ENCODE data around the gene HHIPL1.

The HHIPL1 gene

GRCh38 chr14:99666533-99666932 lies 21.6 kb downstream of the HHIPL1 start:
- H3K14ac ChIP-seq (ENCODE audit: low read length), result peak overlapping the region; percentile 82
- H3K9me3 ChIP-seq (ENCODE audit: insufficient read depth, low read depth, low read length), result no peaks in the 10 kb centered on the region
- no peak overlapping the region for H3K23ac ChIP-seq (ENCODE audit: low read length)
- H2AK5ac ChIP-seq (ENCODE audit: low read length), result peak overlapping the region; percentile 83
- H4K91ac ChIP-seq (ENCODE audit: low read depth, low read length), result peak overlapping the region; percentile 79
- no peak overlapping the region for H3K4me2 ChIP-seq (ENCODE audit: low read length)
- peaks cover 36 to 50% of the 10 kb centered on the region in 2 experiments for H3K4me1 ChIP-seq (ENCODE audit: control insufficient read depth in 1 of 2, insufficient read depth in 2 of 2, low read length in 2 of 2)
- no peak overlapping the region for H2AFZ ChIP-seq (ENCODE audit: insufficient read depth, low read length, poor library complexity)
- WGBS (ENCODE audit: extremely low coverage, insufficient coverage, insufficient read length), result no CpG with 5 or more reads among the region's 6 CpGs
- H3K36me3 ChIP-seq (ENCODE audit: control insufficient read depth in 1 of 2, insufficient read depth in 2 of 2, low read length in 2 of 2), result no peaks in the 10 kb centered on the region
- H4K12ac ChIP-seq (ENCODE audit: low read depth, low read length), result no peak overlapping the region
- H2BK120ac ChIP-seq (ENCODE audit: insufficient read depth, low read length, poor library complexity), result peak overlapping the region; percentile 56
- H2BK12ac ChIP-seq (ENCODE audit: low read length), result peak overlapping the region; percentile 94
- no peak overlapping the region for H3K27ac ChIP-seq (ENCODE audit: low read depth, low read length)
- peak overlapping the region; percentile 58 for H2BK5ac ChIP-seq (ENCODE audit: low read depth, low read length, poor library complexity)
- DNase-seq, result no peak
- peak overlapping the region; percentile 72 for H3K18ac ChIP-seq (ENCODE audit: low read length)
- no peaks in the 10 kb centered on the region for H3K27me3 ChIP-seq (ENCODE audit: insufficient read depth, low read length)
- H3K9ac ChIP-seq (ENCODE audit: low read length), result no peak overlapping the region
- peaks cover 31% of the 10 kb centered on the region for H3K79me1 ChIP-seq (ENCODE audit: low read length)
- no peak overlapping the region for H3K4me3 ChIP-seq (ENCODE audit: low read depth, low read length)
- H3K4ac ChIP-seq (ENCODE audit: low read depth, low read length), result no peak overlapping the region
- peak overlapping the region; percentile 52 for H4K8ac ChIP-seq (ENCODE audit: low read depth, low read length)
- H3K79me2 ChIP-seq (ENCODE audit: control insufficient read depth, insufficient read depth, low read length, poor library complexity), result peaks cover 3% of the 10 kb centered on the region

- Histone ChIP-seq H3K23ac (ENCODE audit: low read length) (no peak overlapping the region), H3K36me3 (ENCODE audit: control insufficient read depth in 1 of 2, insufficient read depth in 2 of 2, low read length in 2 of 2) (no peaks in the 10 kb centered on the region), H2BK120ac (ENCODE audit: insufficient read depth, low read length, poor library complexity) (peak overlapping the region; percentile 34), H2BK12ac (ENCODE audit: low read length) (peak overlapping the region; percentile 72), H3K4me3 (ENCODE audit: low read depth, low read length) (no peak overlapping the region), H3K9me3 (ENCODE audit: insufficient read depth, low read depth, low read length) (no peaks in the 10 kb centered on the region), H3K27ac (ENCODE audit: low read depth, low read length) (no peak overlapping the region), H2BK5ac (ENCODE audit: low read depth, low read length, poor library complexity) (no peak overlapping the region), H2AFZ (ENCODE audit: insufficient read depth, low read length, poor library complexity) (no peak overlapping the region), H3K79me2 (ENCODE audit: control insufficient read depth, insufficient read depth, low read length, poor library complexity) (peaks cover 3% of the 10 kb centered on the region), H3K4me1 (ENCODE audit: control insufficient read depth in 1 of 2, insufficient read depth in 2 of 2, low read length in 2 of 2) (peaks cover 41 to 54% of the 10 kb centered on the region in 2 experiments), H4K91ac (ENCODE audit: low read depth, low read length) (peak overlapping the region; percentile 79), H3K4me2 (ENCODE audit: low read length) (no peak overlapping the region), H2AK5ac (ENCODE audit: low read length) (peak overlapping the region; percentile 82), H4K8ac (ENCODE audit: low read depth, low read length) (no peak overlapping the region), H4K12ac (ENCODE audit: low read depth, low read length) (no peak overlapping the region), H3K14ac (ENCODE audit: low read length) (no peak overlapping the region), H3K18ac (ENCODE audit: low read length) (no peak overlapping the region), H3K79me1 (ENCODE audit: low read length) (peaks cover 32% of the 10 kb centered on the region), H3K27me3 (ENCODE audit: insufficient read depth, low read length) (no peaks in the 10 kb centered on the region), H3K4ac (ENCODE audit: low read depth, low read length) (no peak overlapping the region), H3K9ac (ENCODE audit: low read length) (no peak overlapping the region)
- WGBS (ENCODE audit: extremely low coverage, insufficient coverage, insufficient read length), result no CpG with 5 or more reads among the region's 2 CpGs
- DNase-seq, result no peak
Observed at GRCh38 chr14:99667045-99667444, 22.1 kb downstream of the HHIPL1 start.

GRCh38 chr14:99667821-99668220 lies 22.9 kb downstream of the HHIPL1 start:
- Histone ChIP-seq H2BK120ac (ENCODE audit: insufficient read depth, low read length, poor library complexity) (no peak overlapping the region), H3K9me3 (ENCODE audit: insufficient read depth, low read depth, low read length) (no peaks in the 10 kb centered on the region), H2AK5ac (ENCODE audit: low read length) (peak overlapping the region; percentile 32), H4K12ac (ENCODE audit: low read depth, low read length) (no peak overlapping the region), H2BK5ac (ENCODE audit: low read depth, low read length, poor library complexity) (no peak overlapping the region), H3K79me2 (ENCODE audit: control insufficient read depth, insufficient read depth, low read length, poor library complexity) (peaks cover 1% of the 10 kb centered on the region), H3K79me1 (ENCODE audit: low read length) (peaks cover 29% of the 10 kb centered on the region), H3K18ac (ENCODE audit: low read length) (no peak overlapping the region), H3K9ac (ENCODE audit: low read length) (no peak overlapping the region), H3K36me3 (ENCODE audit: control insufficient read depth in 1 of 2, insufficient read depth in 2 of 2, low read length in 2 of 2) (no peaks in the 10 kb centered on the region), H2AFZ (ENCODE audit: insufficient read depth, low read length, poor library complexity) (no peak overlapping the region), H2BK12ac (ENCODE audit: low read length) (peak overlapping the region; percentile 72), H3K4me3 (ENCODE audit: low read depth, low read length) (no peak overlapping the region), H3K14ac (ENCODE audit: low read length) (no peak overlapping the region), H3K23ac (ENCODE audit: low read length) (no peak overlapping the region), H3K4me2 (ENCODE audit: low read length) (no peak overlapping the region), H4K8ac (ENCODE audit: low read depth, low read length) (no peak overlapping the region), H3K4ac (ENCODE audit: low read depth, low read length) (no peak overlapping the region), H3K4me1 (ENCODE audit: control insufficient read depth in 1 of 2, insufficient read depth in 2 of 2, low read length in 2 of 2) (peaks cover 41 to 56% of the 10 kb centered on the region in 2 experiments), H3K27me3 (ENCODE audit: insufficient read depth, low read length) (no peaks in the 10 kb centered on the region), H4K91ac (ENCODE audit: low read depth, low read length) (peak overlapping the region; percentile 48), H3K27ac (ENCODE audit: low read depth, low read length) (no peak overlapping the region)
- DNase-seq, result no peak
- no CpG with 5 or more reads among the region's 9 CpGs for WGBS (ENCODE audit: extremely low coverage, insufficient coverage, insufficient read length)

GRCh38 chr14:99668307-99669295 lies 23.7 kb downstream of the HHIPL1 start:
- H3K27ac ChIP-seq (ENCODE audit: low read depth, low read length), result no peak overlapping the region
- H3K79me1 ChIP-seq (ENCODE audit: low read length), result peaks cover 26% of the 10 kb centered on the region
- H3K27me3 ChIP-seq (ENCODE audit: insufficient read depth, low read length), result no peaks in the 10 kb centered on the region
- H3K9ac ChIP-seq (ENCODE audit: low read length), result no peak overlapping the region
- peaks cover 37 to 52% of the 10 kb centered on the region in 2 experiments for H3K4me1 ChIP-seq (ENCODE audit: control insufficient read depth in 1 of 2, insufficient read depth in 2 of 2, low read length in 2 of 2)
- no peak overlapping the region for H2BK120ac ChIP-seq (ENCODE audit: insufficient read depth, low read length, poor library complexity)
- WGBS (ENCODE audit: extremely low coverage, insufficient coverage, insufficient read length), result no CpG with 5 or more reads among the region's 27 CpGs
- H2BK5ac ChIP-seq (ENCODE audit: low read depth, low read length, poor library complexity), result no peak overlapping the region
- no peak overlapping the region for H2AFZ ChIP-seq (ENCODE audit: insufficient read depth, low read length, poor library complexity)
- H3K4ac ChIP-seq (ENCODE audit: low read depth, low read length), result no peak overlapping the region
- H4K12ac ChIP-seq (ENCODE audit: low read depth, low read length), result no peak overlapping the region
- no peak overlapping the region for H3K4me3 ChIP-seq (ENCODE audit: low read depth, low read length)
- no peaks in the 10 kb centered on the region for H3K36me3 ChIP-seq (ENCODE audit: control insufficient read depth in 1 of 2, insufficient read depth in 2 of 2, low read length in 2 of 2)
- no peak overlapping the region for H3K23ac ChIP-seq (ENCODE audit: low read length)
- H3K79me2 ChIP-seq (ENCODE audit: control insufficient read depth, insufficient read depth, low read length, poor library complexity), result no peaks in the 10 kb centered on the region
- no peaks in the 10 kb centered on the region for H3K9me3 ChIP-seq (ENCODE audit: insufficient read depth, low read depth, low read length)
- no peak overlapping the region for H4K8ac ChIP-seq (ENCODE audit: low read depth, low read length)
- H2AK5ac ChIP-seq (ENCODE audit: low read length), result peak overlapping the region; percentile 64
- H3K18ac ChIP-seq (ENCODE audit: low read length), result peak overlapping the region; percentile 31
- H3K4me2 ChIP-seq (ENCODE audit: low read length), result no peak overlapping the region
- no peak for DNase-seq
- peak overlapping the region; percentile 1 for H4K91ac ChIP-seq (ENCODE audit: low read depth, low read length)
- H2BK12ac ChIP-seq (ENCODE audit: low read length), result peak overlapping the region; percentile 51
- no peak overlapping the region for H3K14ac ChIP-seq (ENCODE audit: low read length)
